GM21529 (cell line): ENCODE data around the gene MED13L.

Experiments
- ATAC-seq: cut with Tn5 transposase; IDR thresholded peaks from one replicate; pipeline ENCODE4 v1.9.1; 2021; ENCODE audit not compliant: unreplicated experiment

MED13L gene

GRCh38 chr12:115920395-115921183 is 356.9 kb downstream of the MED13L start:
- ATAC-seq: no peak

DNA sequence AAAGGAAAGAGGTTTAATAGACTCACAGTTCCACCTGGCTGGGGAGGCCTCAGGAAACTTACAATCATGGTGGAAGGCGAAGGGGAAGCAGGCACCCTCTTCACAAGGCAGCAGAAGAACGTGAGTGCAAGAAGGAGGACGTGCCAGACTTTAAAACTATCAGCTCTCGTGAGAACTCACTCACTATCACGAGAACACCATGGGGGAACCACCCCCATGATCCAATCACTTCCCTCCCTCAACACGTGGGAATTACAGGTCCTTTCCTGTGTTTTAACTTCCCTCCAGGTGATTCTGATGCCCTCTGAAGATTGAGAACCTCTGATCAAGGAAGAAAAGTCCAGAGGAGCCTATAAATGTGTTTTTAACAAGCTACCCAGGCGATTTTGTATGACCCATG is 358.7 kb downstream of the MED13L start:
- no peak for ATAC-seq

GRCh38 chr12:115916910-115917668 is 360.4 kb downstream of the MED13L start:
- peak; percentile 73 for ATAC-seq

GRCh38 chr12:115914122-115914521 is 363.4 kb downstream of the MED13L start:
- no peak for ATAC-seq

DNA sequence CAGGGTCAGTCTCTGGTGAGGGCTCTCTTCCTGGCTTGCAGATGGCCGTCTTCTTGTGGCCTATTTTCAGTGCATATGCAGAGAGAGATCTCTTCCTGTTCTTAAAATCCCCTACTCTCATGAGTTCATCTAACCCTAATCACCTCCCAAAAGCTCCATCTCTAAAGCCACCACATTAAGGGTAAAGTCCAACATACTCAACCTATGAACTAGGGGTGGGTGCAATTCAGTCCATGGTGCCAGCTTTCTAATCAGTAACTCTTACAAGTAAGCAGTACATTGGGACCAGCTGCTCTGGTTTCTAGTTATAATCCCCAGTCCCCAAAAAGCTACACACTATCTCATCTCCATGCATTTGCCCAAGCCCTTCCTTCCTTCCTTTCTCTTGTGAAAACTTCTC is 365.1 kb downstream of the MED13L start:
- ATAC-seq: no peak

DNA sequence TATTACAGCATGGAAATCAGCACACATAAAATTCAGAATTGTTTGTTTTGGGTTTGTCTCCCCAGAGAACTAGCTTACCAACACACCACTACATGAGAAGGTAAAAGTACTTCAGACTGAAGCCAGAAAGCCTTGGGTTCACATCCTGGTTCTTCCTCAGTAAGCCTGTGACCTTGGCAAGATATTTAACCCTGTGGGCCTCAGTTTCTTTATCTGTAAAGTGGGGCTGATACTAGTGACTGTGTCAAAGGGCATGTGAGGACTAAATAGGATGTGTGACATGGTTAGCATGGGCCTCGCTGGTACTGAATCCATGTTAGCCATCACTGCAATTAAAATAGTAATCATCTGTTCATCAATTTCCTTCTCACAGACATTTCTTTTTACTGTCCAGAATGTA is 366.1 kb downstream of the MED13L start:
- no peak for ATAC-seq

DNA sequence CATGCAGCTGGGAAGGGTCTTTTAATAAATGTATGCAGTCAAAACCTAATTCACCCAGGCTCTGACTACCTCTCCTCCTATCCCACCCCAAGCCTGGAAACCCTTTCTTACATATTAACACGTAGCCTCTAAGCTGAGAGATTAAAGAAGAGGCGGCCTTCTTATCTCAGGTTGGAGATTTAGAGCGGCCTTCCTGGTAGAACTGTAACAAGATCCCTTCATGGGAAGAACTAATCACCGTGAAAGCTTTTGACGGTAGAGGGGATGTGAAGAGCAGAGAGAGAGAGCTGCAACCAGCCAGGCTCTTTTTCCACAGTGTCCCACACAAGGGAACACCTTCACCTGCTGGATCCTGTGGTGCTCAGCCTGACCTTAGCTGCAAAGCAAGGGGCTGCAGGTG is 367.4 kb downstream of the MED13L start:
- ATAC-seq: no peak
